22Rv1 (cell line): Measurements from ENCODE around the gene BCL11A.

Experiments
- CTCF ChIP-seq: fragments of 450-650 bp; IDR thresholded peaks from 2 replicates; pipeline ENCODE4 v1.5.1; 2017; ENCODE audit warnings: mild to moderate bottlenecking
- ZFX ChIP-seq: fragments of 450-650 bp; IDR thresholded peaks from 2 replicates; pipeline ENCODE4 v1.6.1; 2017; ENCODE audit warnings: antibody characterized with exemption, borderline replicate concordance

- no peak for TF ChIP-seq CTCF
- TF ChIP-seq ZFX = no peak
These were observed 42.5 kb upstream of the BCL11A start for GRCh38 chr2:60595953-60596352.
